NCI-H1048 (cell line): Measurements from ENCODE around the gene ADGRV1.

Experiments used
- DNase-seq: peaks from one replicate; lab custom pipeline; 2025; lab: John Stamatoyannopoulos, UW

The ADGRV1 gene

DNA sequence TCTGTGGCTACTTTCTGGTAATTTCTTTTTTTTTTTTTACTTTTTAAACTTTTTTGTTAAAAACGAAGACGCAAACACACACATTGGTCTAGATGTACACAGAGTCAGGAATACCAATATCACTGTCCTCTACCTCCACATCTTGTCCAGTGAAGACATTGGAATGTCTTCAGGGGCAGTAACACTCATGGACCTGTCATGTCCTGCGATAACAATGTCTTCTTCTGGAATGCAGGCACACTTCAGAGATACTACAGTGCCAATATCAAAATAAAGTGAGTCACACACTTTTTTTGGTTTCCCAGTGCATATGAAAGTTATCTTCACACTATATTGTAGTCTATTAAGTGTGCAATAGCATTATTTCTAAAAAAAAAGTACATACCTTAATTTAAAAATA is 648.7 kb downstream of the ADGRV1 start:
- DNase-seq = no peak

DNA sequence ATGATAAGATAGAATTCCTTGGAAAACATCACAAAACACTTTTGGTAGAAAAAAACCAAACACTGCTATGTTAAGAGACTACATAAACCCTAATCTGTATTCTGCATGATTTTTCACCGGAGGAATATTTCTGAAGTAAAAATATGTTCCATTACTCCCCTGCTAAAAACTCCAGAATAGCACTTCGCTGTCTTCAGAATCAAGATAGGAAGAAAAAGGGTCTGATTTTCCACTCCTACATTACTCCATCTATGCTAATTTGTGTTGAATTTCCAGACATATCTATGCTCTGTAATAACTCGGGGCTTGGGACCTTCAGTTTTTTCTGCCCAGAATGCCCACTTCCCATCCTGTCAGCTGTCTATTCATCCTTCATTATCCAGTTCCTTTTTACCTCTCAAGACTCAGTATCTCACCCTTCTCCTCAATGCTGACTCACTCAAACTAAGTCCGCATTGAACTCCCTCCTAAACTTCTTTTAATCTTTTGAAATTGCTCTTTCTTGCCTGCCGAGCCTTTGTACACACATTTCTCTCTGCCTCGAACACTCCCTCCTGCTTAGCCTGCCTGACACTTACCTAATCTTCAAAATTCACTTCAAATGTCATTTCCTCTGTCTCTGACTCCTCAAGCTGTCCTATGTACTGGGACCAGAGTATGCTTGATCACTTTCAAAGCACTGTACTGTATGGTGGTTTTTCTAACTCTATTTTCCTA is 653.6 kb downstream of the ADGRV1 start:
- DNase-seq = no peak

GRCh38 chr5:91212714-91213092 is 654.1 kb downstream of the ADGRV1 start:
- no peak for DNase-seq
